Subcutaneous abdominal adipose tissue (tissue), 5 donors: Measurements from ENCODE around the gene ATAD3B.
"Not testable (repeated sequence)": the region's sequence is repeated elsewhere in the genome, so short reads cannot be mapped to it uniquely, and the experiment has no call there.

Experiments
- H3K27ac ChIP-seq: one replicate; pipeline ENCODE4 v1.7.0; 2013; ENCODE audit warnings: low read depth, mild to moderate bottlenecking, inconsistent platforms, low read length, moderate library complexity
- H3K27me3 ChIP-seq, 5 donors: one replicate each; pipeline ENCODE4 v1.7.0; 2013; ENCODE audit warnings: low read length in 5 of 5, inconsistent platforms in 1 of 5; ENCODE audit not compliant: control insufficient read depth in 5 of 5, insufficient read depth in 4 of 5
- H3K36me3 ChIP-seq, 5 donors: one replicate each; pipeline ENCODE4 v1.7.0; 2013; ENCODE audit warnings: low read length in 5 of 5; ENCODE audit not compliant: control insufficient read depth in 5 of 5, insufficient read depth in 5 of 5
- H3K4me1 ChIP-seq, 5 donors: one replicate each; pipeline ENCODE4 v1.7.0; 2013; ENCODE audit warnings: low read length in 5 of 5, mild to moderate bottlenecking in 3 of 5, moderate library complexity in 1 of 5; ENCODE audit not compliant: control insufficient read depth in 5 of 5, insufficient read depth in 5 of 5
- H3K4me3 ChIP-seq, 5 donors: one replicate each; pipeline ENCODE4 v1.7.0; 2013; ENCODE audit warnings: low read length in 5 of 5, low read depth in 1 of 5
- H3K9ac ChIP-seq, 5 donors: one replicate each; pipeline ENCODE4 v1.7.0; 2013; ENCODE audit warnings: low read length in 5 of 5, mild to moderate bottlenecking in 4 of 5, moderate library complexity in 3 of 5
- H3K9me3 ChIP-seq, 5 donors: one replicate each; pipeline ENCODE4 v1.7.0; 2013; ENCODE audit warnings: low read length in 5 of 5; ENCODE audit not compliant: control insufficient read depth in 5 of 5
- donor health status: healthy.
- donor health status: healthy.
- donor health status: healthy.
- donor health status: healthy.
- donor health status: healthy.

ATAD3B gene

GRCh38 chr1:1521331-1521730, 49.8 kb downstream of the ATAD3B start:
- H3K36me3 ChIP-seq, result peaks cover 0 to 68% (median 26%) of the 10 kb centered on the region in 5 donors
- H3K4me3 ChIP-seq, result no peak overlapping the region

GRCh38 chr1:1522536-1522935, 51.0 kb downstream of the ATAD3B start:
- H3K4me3 ChIP-seq, H3K27ac ChIP-seq: not testable (repeated sequence)
- H3K36me3 ChIP-seq, result peaks cover 0 to 71% (median 31%) of the 10 kb centered on the region in 5 donors

More at GRCh38 chr1:1521331-1521730, 49.8 kb downstream of the ATAD3B start:
- Histone ChIP-seq H3K4me1 (no peaks in the 10 kb centered on the region), H3K27ac (no peak overlapping the region), H3K27me3 (no peaks in the 10 kb centered on the region), H3K9ac (no peak overlapping the region), H3K9me3 (no peaks in the 10 kb centered on the region)

GRCh38 chr1:1523226-1523625, 51.7 kb downstream of the ATAD3B start:
- not testable (repeated sequence) for H3K27ac ChIP-seq, H3K9me3 ChIP-seq, H3K9ac ChIP-seq, H3K4me1 ChIP-seq, H3K27me3 ChIP-seq, H3K4me3 ChIP-seq
- H3K36me3 ChIP-seq, result peaks cover 0 to 70% (median 29%) of the 10 kb centered on the region in 5 donors

More at GRCh38 chr1:1522536-1522935, 51.0 kb downstream of the ATAD3B start:
- not testable (repeated sequence) for H3K9me3 ChIP-seq, H3K9ac ChIP-seq, H3K27me3 ChIP-seq, H3K4me1 ChIP-seq

- H3K36me3 ChIP-seq, result peaks cover 0 to 70% (median 28%) of the 10 kb centered on the region in 5 donors
- H3K4me1 ChIP-seq, H3K9me3 ChIP-seq, H3K27ac ChIP-seq, H3K9ac ChIP-seq, H3K4me3 ChIP-seq, H3K27me3 ChIP-seq: not testable (repeated sequence)
These were observed 52.1 kb downstream of the ATAD3B start for GRCh38 chr1:1523651-1524050.

GRCh38 chr1:1524750-1525383, 53.3 kb downstream of the ATAD3B start:
- H3K4me1 ChIP-seq, H3K9ac ChIP-seq, H3K27me3 ChIP-seq, H3K27ac ChIP-seq, H3K4me3 ChIP-seq, H3K9me3 ChIP-seq: not testable (repeated sequence)
- peaks cover 0 to 77% (median 35%) of the 10 kb centered on the region in 5 donors for H3K36me3 ChIP-seq

- H3K36me3 ChIP-seq, result peaks cover 0 to 67% (median 28%) of the 10 kb centered on the region in 5 donors
These were observed 54.9 kb downstream of the ATAD3B start for GRCh38 chr1:1526476-1526875.

GRCh38 chr1:1527092-1527816, 55.7 kb downstream of the ATAD3B start:
- peaks cover 0 to 5% (median 5%) of the 10 kb centered on the region in 5 donors for H3K9me3 ChIP-seq
- H3K9ac ChIP-seq, result no peak overlapping the region
- H3K4me1 ChIP-seq, result no peaks in the 10 kb centered on the region
- H3K36me3 ChIP-seq, result peaks cover 0 to 60% (median 26%) of the 10 kb centered on the region in 5 donors
- no peak overlapping the region for H3K4me3 ChIP-seq
- H3K27me3 ChIP-seq, result no peaks in the 10 kb centered on the region
- H3K27ac ChIP-seq, result no peak overlapping the region

More at GRCh38 chr1:1526476-1526875, 54.9 kb downstream of the ATAD3B start:
- H3K4me1 ChIP-seq, H3K4me3 ChIP-seq, H3K9ac ChIP-seq, H3K27ac ChIP-seq, H3K27me3 ChIP-seq, H3K9me3 ChIP-seq: not testable (repeated sequence)

GRCh38 chr1:1528301-1529267, 57.0 kb downstream of the ATAD3B start:
- Histone ChIP-seq H3K36me3 (peaks cover 0 to 53% (median 26%) of the 10 kb centered on the region in 5 donors), H3K27me3 (no peaks in the 10 kb centered on the region), H3K27ac (no peak overlapping the region), H3K9ac (no peak overlapping the region), H3K9me3 (peaks cover 0 to 5% (median 5%) of the 10 kb centered on the region in 5 donors), H3K4me1 (peaks cover 0 to 4% (median 0%) of the 10 kb centered on the region in 5 donors), H3K4me3 (no peak overlapping the region)

GRCh38 chr1:1529321-1529720, 57.8 kb downstream of the ATAD3B start:
- H3K9ac ChIP-seq, result no peak overlapping the region
- H3K4me3 ChIP-seq, result no peak overlapping the region
- peaks cover 0 to 5% (median 5%) of the 10 kb centered on the region in 5 donors for H3K9me3 ChIP-seq
- H3K36me3 ChIP-seq, result peaks cover 0 to 50% (median 26%) of the 10 kb centered on the region in 5 donors
- no peak overlapping the region for H3K27ac ChIP-seq
- no peaks in the 10 kb centered on the region for H3K27me3 ChIP-seq
- H3K4me1 ChIP-seq, result peaks cover 0 to 8% (median 0%) of the 10 kb centered on the region in 5 donors
